GM23248 (cell line): ENCODE data around the gene MYO18B. TPM values are rescaled to one million over a fixed set of nuclear protein-coding genes. Genes with fewer than 3 reads are reported as not detected.

ENCODE experiments used
- DNase-seq: peaks from one replicate; pipeline ENCODE4 v3.0.0-alpha.2; 2015
- H2AFZ ChIP-seq: fragments of 200-600 bp; sonication (generic); 2 replicates; pipeline ENCODE4 v1.6.1; 2016; ENCODE audit warnings: antibody characterized with exemption
- H3F3A ChIP-seq: fragments of 200-600 bp; sonication (generic); 2 replicates; pipeline ENCODE4 v1.6.1; 2016; ENCODE audit warnings: mild to moderate bottlenecking, antibody characterized with exemption, mixed run types; ENCODE audit not compliant: insufficient read depth
- H3K27ac ChIP-seq: fragments of 200-600 bp; sonication (generic); 2 replicates; pipeline ENCODE4 v1.5.1; 2016; ENCODE audit warnings: mild to moderate bottlenecking
- H3K27me3 ChIP-seq: fragments of 200-600 bp; sonication (generic); replicated peaks from 2 replicates; pipeline ENCODE4 v1.6.1; 2016; ENCODE audit warnings: mild to moderate bottlenecking; ENCODE audit not compliant: insufficient read depth
- H3K36me3 ChIP-seq: fragments of 200-600 bp; sonication (generic); 2 replicates; pipeline ENCODE4 v1.6.1; 2016; ENCODE audit warnings: low read depth, mild to moderate bottlenecking
- H3K4me1 ChIP-seq: fragments of 200-600 bp; sonication (generic); 2 replicates; pipeline ENCODE4 v1.6.1; 2016; ENCODE audit warnings: mild to moderate bottlenecking; ENCODE audit not compliant: insufficient read depth
- H3K4me2 ChIP-seq: fragments of 200-600 bp; sonication (generic); one replicate; pipeline ENCODE4 v1.6.1; 2016; ENCODE audit warnings: mild to moderate bottlenecking; ENCODE audit not compliant: unreplicated experiment
- H3K4me3 ChIP-seq: fragments of 200-600 bp; sonication (generic); 2 replicates; pipeline ENCODE4 v1.5.1; 2016; ENCODE audit warnings: mild to moderate bottlenecking
- H3K79me2 ChIP-seq: fragments of 200-600 bp; sonication (generic); 2 replicates; pipeline ENCODE4 v1.6.1; 2016; ENCODE audit warnings: mild to moderate bottlenecking; ENCODE audit not compliant: insufficient read depth
- H3K9ac ChIP-seq: fragments of 200-600 bp; sonication (generic); 2 replicates; pipeline ENCODE4 v1.6.1; 2016; ENCODE audit warnings: mild to moderate bottlenecking
- H3K9me2 ChIP-seq: fragments of 200-600 bp; sonication (generic); 2 replicates; pipeline ENCODE4 v1.6.1; 2016; ENCODE audit warnings: mixed run types, mild to moderate bottlenecking, moderate library complexity; ENCODE audit not compliant: insufficient read depth
- H3K9me3 ChIP-seq: fragments of 200-600 bp; sonication (generic); one replicate; pipeline ENCODE4 v1.6.1; 2017; ENCODE audit warnings: low read depth
- H4K20me1 ChIP-seq: fragments of 200-600 bp; sonication (generic); 2 replicates; pipeline ENCODE4 v1.6.0; 2016; ENCODE audit not compliant: insufficient read depth
- EZH2 ChIP-seq: fragments of 200-600 bp; sonication (generic); IDR thresholded peaks from 2 replicates; pipeline ENCODE4 v1.6.1; 2018; ENCODE audit warnings: antibody characterized with exemption, mild to moderate bottlenecking; ENCODE audit not compliant: insufficient read depth, poor library complexity, severe bottlenecking
- EZH2phosphoT487 ChIP-seq: fragments of 200-600 bp; sonication (generic); IDR thresholded peaks from 2 replicates; pipeline ENCODE4 v1.6.1; 2018; ENCODE audit warnings: antibody characterized with exemption, moderate library complexity, mild to moderate bottlenecking, low read depth; ENCODE audit not compliant: insufficient read depth
- WGBS, 2 experiments: methylation state at CpG; one replicate each; pipeline ENCODE4 v1.1.6; 2015 to 2017; ENCODE audit warnings: low lambda C conversion rate in 2 of 2, low coverage in 1 of 2; ENCODE audit errors: missing lambda C conversion rate in 2 of 2; 5-methylcytosine and 5-hydroxymethylcytosine counted together
- in situ Hi-C: fragments of 300-500 bp; cut with MboI; formaldehyde crosslinking; loops from 2 replicates; pipeline ENCODE4 v1.15.0; 2020
- polyA plus RNA-seq: library from polyadenylated mRNA; unstranded; fragments of >200 nt; fragmentation: Nextera tagmentation; extraction: Ambion mirVana; gene quantifications from 2 replicates; pipeline ENCODE4 v1.2.1, GENCODE V29; 2016
- total RNA-seq: library from RNA; depleted of rRNA; stranded (reverse); fragments of >200 nt; shearing (Covaris generic); gene quantifications from 2 replicates; pipeline ENCODE4 v1.2.3, GENCODE V29; 2014

MYO18B gene
- total and polyA plus RNA-seq, 2 experiments from 2014 or later: not detected

- no peak overlapping the region for H3K9ac ChIP-seq
- no peaks in the 10 kb centered on the region for H3K4me1 ChIP-seq
- no peaks in the 10 kb centered on the region for H3K27me3 ChIP-seq
- no peaks in the 10 kb centered on the region for H3F3A ChIP-seq
- WGBS, 2 experiments: 70 to 71% methylated on average over 7 of the region's 7 CpGs
- no peaks in the 10 kb centered on the region for H3K9me3 ChIP-seq
- no peak for TF ChIP-seq EZH2
- TF ChIP-seq EZH2phosphoT487: no peak
- in situ Hi-C loops: no loop called here
- H3K9me2 ChIP-seq: no peaks in the 10 kb centered on the region
- H3K27ac ChIP-seq: no peak overlapping the region
- H4K20me1 ChIP-seq: no peaks in the 10 kb centered on the region
- no peak for DNase-seq
- no peaks in the 10 kb centered on the region for H3K36me3 ChIP-seq
- H3K4me2 ChIP-seq: no peak overlapping the region
- H3K4me3 ChIP-seq: no peak overlapping the region
- no peaks in the 10 kb centered on the region for H3K79me2 ChIP-seq
- H2AFZ ChIP-seq: no peak overlapping the region
These were observed 29.2 kb upstream of the MYO18B start for GRCh38 chr22:25712661-25713400.

DNA sequence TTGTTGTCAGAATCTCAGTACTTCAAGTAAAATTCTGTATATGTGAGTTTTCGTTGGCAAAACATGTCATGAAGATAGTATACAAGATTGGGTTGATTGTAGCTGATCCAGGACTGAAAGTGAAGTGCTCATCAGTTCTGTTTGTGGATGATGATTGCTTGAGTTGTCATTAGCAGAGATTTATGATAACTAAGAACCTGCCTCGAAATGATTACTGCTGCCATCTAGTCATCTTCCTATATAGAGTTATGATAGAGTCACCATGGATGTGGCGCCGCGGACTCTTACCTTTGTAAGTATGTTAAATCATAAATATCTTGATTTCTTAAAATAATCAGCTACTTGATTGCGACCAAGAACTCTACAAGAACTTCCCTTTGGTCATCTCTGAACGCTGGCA is 27.9 kb upstream of the MYO18B start:
- Histone ChIP-seq H3K4me1 (no peaks in the 10 kb centered on the region), H3K9me2 (no peaks in the 10 kb centered on the region), H3K27ac (no peak overlapping the region), H3K9ac (no peak overlapping the region), H3F3A (no peaks in the 10 kb centered on the region), H3K27me3 (no peaks in the 10 kb centered on the region), H3K4me3 (no peak overlapping the region), H3K79me2 (no peaks in the 10 kb centered on the region), H3K9me3 (no peaks in the 10 kb centered on the region), H4K20me1 (no peaks in the 10 kb centered on the region), H2AFZ (no peak overlapping the region), H3K36me3 (no peaks in the 10 kb centered on the region), H3K4me2 (no peak overlapping the region)
- DNase-seq: no peak
- WGBS, 2 experiments: 84 to 86% methylated on average over 7 of the region's 7 CpGs
- TF ChIP-seq EZH2 (no peak), EZH2phosphoT487 (no peak)
- in situ Hi-C loops: no loop called here

DNA sequence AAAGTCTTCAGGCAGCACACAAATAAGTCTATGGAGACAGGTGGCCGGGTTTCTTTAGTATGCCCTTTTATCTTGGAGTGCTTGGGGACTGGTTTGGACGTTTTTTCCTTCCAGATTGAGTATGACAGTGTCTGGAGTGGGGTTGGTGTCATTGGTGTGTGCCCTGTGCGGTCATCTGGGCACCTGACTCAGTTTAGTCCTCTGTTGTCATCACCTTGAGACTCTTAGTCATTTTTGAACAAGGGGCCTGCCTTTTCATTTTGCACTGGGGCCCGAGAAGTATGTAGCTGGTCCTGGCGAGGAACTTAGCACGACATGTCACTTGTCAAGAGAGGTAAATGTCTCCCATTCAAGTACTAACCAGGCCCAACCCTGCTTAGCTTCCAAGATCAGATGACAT is 27.2 kb upstream of the MYO18B start:
- Histone ChIP-seq H3F3A (no peaks in the 10 kb centered on the region), H4K20me1 (no peaks in the 10 kb centered on the region), H3K36me3 (no peaks in the 10 kb centered on the region), H3K9me3 (no peaks in the 10 kb centered on the region), H2AFZ (no peak overlapping the region), H3K27me3 (no peaks in the 10 kb centered on the region), H3K4me2 (no peak overlapping the region), H3K9ac (no peak overlapping the region), H3K4me3 (no peak overlapping the region), H3K9me2 (no peaks in the 10 kb centered on the region), H3K27ac (no peak overlapping the region), H3K4me1 (no peaks in the 10 kb centered on the region), H3K79me2 (no peaks in the 10 kb centered on the region)
- DNase-seq: no peak
- in situ Hi-C loops: no loop called here
- 61 to 68% methylated on average over 6 of the region's 6 CpGs for WGBS, 2 experiments
- TF ChIP-seq EZH2: no peak
- TF ChIP-seq EZH2phosphoT487: no peak

GRCh38 chr22:25716637-25717036 is 25.4 kb upstream of the MYO18B start:
- Histone ChIP-seq H3K27ac (no peak overlapping the region), H2AFZ (no peak overlapping the region), H3K79me2 (no peaks in the 10 kb centered on the region), H3K4me1 (no peaks in the 10 kb centered on the region), H3K9ac (no peak overlapping the region), H3K9me3 (no peaks in the 10 kb centered on the region), H3K36me3 (no peaks in the 10 kb centered on the region), H3F3A (no peaks in the 10 kb centered on the region), H3K27me3 (no peaks in the 10 kb centered on the region), H4K20me1 (no peaks in the 10 kb centered on the region), H3K4me3 (no peak overlapping the region), H3K4me2 (no peak overlapping the region), H3K9me2 (no peaks in the 10 kb centered on the region)
- 83 to 84% methylated on average over 10 of the region's 10 CpGs for WGBS, 2 experiments
- no peak for TF ChIP-seq EZH2
- no peak for TF ChIP-seq EZH2phosphoT487
- in situ Hi-C loops: no loop called here
- no peak for DNase-seq
